AG04450 (cell line): Measurements from ENCODE around the gene ZNF620. TPM values are rescaled to one million over a fixed set of nuclear protein-coding genes. Genes with fewer than 3 reads are reported as not detected.
"Not testable (repeated sequence)": the region's sequence is repeated elsewhere in the genome, so short reads cannot be mapped to it uniquely, and the experiment has no call there.

Source experiments
- CTCF ChIA-PET: fragments of 300-600, 350-600 bp; formaldehyde crosslinking; extraction: SDS; loops from one replicate; lab custom pipeline; 2022; ENCODE audit warnings: antibody characterized with exemption, inconsistent platforms; lab: Charles Lee
- POLR2A ChIA-PET: fragments of 350-600 bp; formaldehyde crosslinking; extraction: SDS; loops from one replicate; lab custom pipeline; 2021; ENCODE audit warnings: antibody characterized with exemption, inconsistent platforms; lab: Yijun Ruan, JAX
- DNase-seq: peaks from one replicate; pipeline ENCODE4 v3.0.0-alpha.2; 2011; ENCODE audit warnings: low read depth, low spot score
- H3K27ac ChIP-seq: one replicate; pipeline ENCODE4 v1.5.1; 2012; ENCODE audit warnings: low read depth, low read length, control low read depth
- H3K27me3 ChIP-seq: one replicate; pipeline ENCODE4 v1.6.0; 2012; ENCODE audit warnings: low read length; ENCODE audit not compliant: control insufficient read depth, insufficient read depth
- H3K4me3 ChIP-seq: 2 replicates; pipeline ENCODE4 v1.5.1; 2011; ENCODE audit warnings: mild to moderate bottlenecking, low read depth, low read length, control low read depth
- H3K9me3 ChIP-seq: 2 replicates; pipeline ENCODE4 v1.5.1; 2012; ENCODE audit warnings: low read length; ENCODE audit not compliant: control insufficient read depth, insufficient read depth
- polyA plus RNA-seq: library from polyadenylated mRNA; depleted of rRNA; stranded (reverse); fragments of >200 nt; gene quantifications from 2 replicates; pipeline ENCODE4 v1.2.3, GENCODE V29; 2011; rRNA removed
- small RNA-seq: library from RNA; depleted of rRNA; stranded (forward); fragments of <200 nt; gene quantifications from one replicate; pipeline ENCODE3, GENCODE V24; 2012; ENCODE audit warnings: low read depth; ENCODE audit not compliant: insufficient read length
- TF ChIP-seq, protein P1 (sequence below): IDR thresholded peaks from 2 replicates; pipeline ENCODE4 v1.5.1; 2011; ENCODE audit warnings: low read depth, low read length, control low read depth, inconsistent platforms

Gene ZNF620
- polyA plus RNA-seq, 1 experiment = 0.69 TPM

DNA sequence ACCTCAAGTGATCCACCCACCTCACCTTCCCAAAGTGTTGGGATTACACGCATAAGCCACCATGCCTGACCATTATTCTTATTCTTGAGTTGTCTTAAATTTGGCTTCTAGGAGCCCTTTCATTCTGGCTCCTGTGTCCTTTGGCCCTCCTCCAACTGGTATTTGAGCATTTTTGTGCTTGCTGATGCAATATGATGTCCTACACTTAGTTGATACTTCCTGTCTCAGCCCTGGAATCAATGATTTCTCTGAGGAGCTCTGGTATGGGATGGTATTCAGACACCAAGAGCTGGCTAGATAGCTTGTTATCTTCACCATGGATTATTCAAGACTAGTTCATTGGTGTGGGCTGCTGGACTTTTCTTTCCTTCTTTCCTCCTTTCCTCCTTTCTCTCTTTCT, 44.3 kb downstream of the ZNF620 start:
- DNase-seq = no peak
- CTCF ChIA-PET = no interaction called here
- POLR2A ChIA-PET = no interaction called here

GRCh38 chr3:40557575-40558161, 51.8 kb downstream of the ZNF620 start:
- Histone ChIP-seq H3K4me3 (no peak overlapping the region), H3K9me3 (no peaks in the 10 kb centered on the region), H3K27me3 (no peaks in the 10 kb centered on the region), H3K27ac (no peak overlapping the region)
- ChIA-PET POLR2A (no interaction called here), CTCF (no interaction called here)
- no peak for DNase-seq
- TF ChIP-seq, protein P1, sequence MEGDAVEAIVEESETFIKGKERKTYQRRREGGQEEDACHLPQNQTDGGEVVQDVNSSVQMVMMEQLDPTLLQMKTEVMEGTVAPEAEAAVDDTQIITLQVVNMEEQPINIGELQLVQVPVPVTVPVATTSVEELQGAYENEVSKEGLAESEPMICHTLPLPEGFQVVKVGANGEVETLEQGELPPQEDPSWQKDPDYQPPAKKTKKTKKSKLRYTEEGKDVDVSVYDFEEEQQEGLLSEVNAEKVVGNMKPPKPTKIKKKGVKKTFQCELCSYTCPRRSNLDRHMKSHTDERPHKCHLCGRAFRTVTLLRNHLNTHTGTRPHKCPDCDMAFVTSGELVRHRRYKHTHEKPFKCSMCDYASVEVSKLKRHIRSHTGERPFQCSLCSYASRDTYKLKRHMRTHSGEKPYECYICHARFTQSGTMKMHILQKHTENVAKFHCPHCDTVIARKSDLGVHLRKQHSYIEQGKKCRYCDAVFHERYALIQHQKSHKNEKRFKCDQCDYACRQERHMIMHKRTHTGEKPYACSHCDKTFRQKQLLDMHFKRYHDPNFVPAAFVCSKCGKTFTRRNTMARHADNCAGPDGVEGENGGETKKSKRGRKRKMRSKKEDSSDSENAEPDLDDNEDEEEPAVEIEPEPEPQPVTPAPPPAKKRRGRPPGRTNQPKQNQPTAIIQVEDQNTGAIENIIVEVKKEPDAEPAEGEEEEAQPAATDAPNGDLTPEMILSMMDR = no peak

More for the DNA sequence above, 44.3 kb downstream of the ZNF620 start:
- Histone ChIP-seq H3K27ac (no peak overlapping the region), H3K9me3 (no peaks in the 10 kb centered on the region), H3K27me3 (no peaks in the 10 kb centered on the region), H3K4me3 (no peak overlapping the region)
- TF ChIP-seq, protein P1 = no peak

DNA sequence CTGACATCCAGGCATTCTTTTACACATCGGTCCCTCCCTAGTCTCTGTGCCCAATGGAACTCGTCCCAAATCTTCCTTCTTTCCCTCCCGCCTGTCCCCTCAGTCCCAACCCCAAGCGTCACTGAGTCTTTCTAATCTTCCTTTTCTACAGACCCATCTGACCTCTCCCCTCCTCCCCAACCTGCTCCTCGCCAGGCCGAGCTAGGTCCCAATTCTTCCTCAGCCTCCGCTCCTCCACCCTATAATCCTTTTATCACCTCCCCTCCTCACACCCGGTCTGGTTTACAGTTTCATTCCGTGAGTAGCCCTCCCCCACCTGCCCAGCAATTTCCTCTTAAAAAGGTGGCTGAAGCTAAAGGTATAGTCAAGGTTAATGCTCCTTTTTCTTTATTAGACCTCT, 56.6 kb downstream of the ZNF620 start:
- CTCF ChIA-PET, POLR2A ChIA-PET, H3K4me3 ChIP-seq: not testable (repeated sequence)

DNA sequence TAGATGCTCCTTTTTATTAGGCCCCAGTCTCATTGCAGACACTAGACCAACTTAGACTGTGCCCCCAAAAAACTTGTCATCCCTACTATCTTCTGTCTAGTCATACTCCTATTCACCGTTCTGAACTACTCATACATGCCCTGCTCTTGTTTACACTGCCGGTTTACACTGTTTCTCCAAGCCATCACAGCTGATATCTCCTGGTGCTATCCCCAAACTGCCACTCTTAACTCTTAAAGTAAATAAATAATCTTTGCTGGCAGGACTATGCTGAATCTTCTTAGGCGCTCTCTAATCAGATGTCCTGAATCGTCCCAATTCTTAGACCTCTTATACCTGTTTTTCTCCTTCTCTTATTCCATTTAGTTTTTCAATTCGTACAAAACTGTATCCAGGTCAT, 59.8 kb downstream of the ZNF620 start:
- DNase-seq, H3K4me3 ChIP-seq, H3K9me3 ChIP-seq, CTCF ChIA-PET, H3K27ac ChIP-seq, H3K27me3 ChIP-seq, POLR2A ChIA-PET: not testable (repeated sequence)

More for the DNA sequence above, 56.6 kb downstream of the ZNF620 start:
- DNase-seq, H3K27ac ChIP-seq, H3K27me3 ChIP-seq, H3K9me3 ChIP-seq: not testable (repeated sequence)

GRCh38 chr3:40566694-40567093, 60.9 kb downstream of the ZNF620 start:
- no peak for DNase-seq
- TF ChIP-seq, protein P1 = no peak
- no peaks in the 10 kb centered on the region for H3K9me3 ChIP-seq
- H3K27ac ChIP-seq = no peak overlapping the region
- H3K27me3 ChIP-seq = no peaks in the 10 kb centered on the region
- POLR2A ChIA-PET = no interaction called here
- CTCF ChIA-PET = interaction anchor here (1.3 kb wide), 1 partner anchor 17 kb away, joined by 7 read pairs; no protein-coding TSS in a partner anchor
- no peak overlapping the region for H3K4me3 ChIP-seq

Small RNA genes lying within 50 kb of the gene (small RNA-seq; reads per million reads assigned to genes)
- gene RNU5B-2P = not detected

Other genes starting within 250 kb of the ZNF620 start
- gene EIF1B, start 196.3 kb upstream of the ZNF620 start, polyA plus RNA-seq = 35.9 and 46.7 TPM in 2 replicates
- not detected in 2 replicates for gene ENTPD3, start 118.9 kb upstream of the ZNF620 start, polyA plus RNA-seq
- 602 and 612 TPM in 2 replicates for gene RPL14, start 48.7 kb upstream of the ZNF620 start, polyA plus RNA-seq
- 3.9 and 4.7 TPM in 2 replicates for gene ZNF619, start 28.9 kb upstream of the ZNF620 start, polyA plus RNA-seq
- 20.4 and 24.9 TPM in 2 replicates for gene ZNF621, start 18.9 kb downstream of the ZNF620 start, polyA plus RNA-seq